HG03457 (cell line): ENCODE results near the gene PTRH2.
"Not testable (repeated sequence)": the region's sequence is repeated elsewhere in the genome, so short reads cannot be mapped to it uniquely, and the experiment has no call there.

Experiments used
- ATAC-seq: cut with Tn5 transposase; IDR thresholded peaks from one replicate; pipeline ENCODE4 v1.9.1; 2021; ENCODE audit warnings: moderate number of reproducible peaks; ENCODE audit not compliant: unreplicated experiment

Gene PTRH2

GRCh38 chr17:59707149-59707970 is at the start of gene PTRH2, which contains the start of gene VMP1:
Gene PTRH2, minus strand, starts transcription at chr17:59707430. Its CDS starts 9,452 bp downstream, at chr17:59697978.
Gene VMP1, plus strand, starts transcription at chr17:59707654. Its CDS starts 23,793 bp downstream, at chr17:59731447.
- ATAC-seq: peak; percentile 90

GRCh38 chr17:59756236-59756818 is 49.1 kb upstream of the PTRH2 start:
- ATAC-seq: no peak

GRCh38 chr17:59755069-59755468 is 47.8 kb upstream of the PTRH2 start:
- ATAC-seq: not testable (repeated sequence)

- no peak for ATAC-seq
These were observed 47.3 kb upstream of the PTRH2 start for GRCh38 chr17:59754552-59754951.

- no peak for ATAC-seq
These were observed 46.6 kb upstream of the PTRH2 start for GRCh38 chr17:59753522-59754467.

- no peak for ATAC-seq
These were observed 45.7 kb upstream of the PTRH2 start for GRCh38 chr17:59752922-59753321.

- ATAC-seq: no peak
These were observed 45.2 kb upstream of the PTRH2 start for GRCh38 chr17:59752446-59752845.

GRCh38 chr17:59751955-59752413 is 44.8 kb upstream of the PTRH2 start:
- ATAC-seq: no peak

GRCh38 chr17:59748591-59748990 is 41.4 kb upstream of the PTRH2 start:
- ATAC-seq: no peak

GRCh38 chr17:59746849-59747445 is 39.7 kb upstream of the PTRH2 start:
- ATAC-seq: no peak

- no peak for ATAC-seq
These were observed 37.8 kb upstream of the PTRH2 start for GRCh38 chr17:59745040-59745439.

GRCh38 chr17:59743842-59744241 is 36.6 kb upstream of the PTRH2 start:
- no peak for ATAC-seq

GRCh38 chr17:59737324-59737723 is 30.1 kb upstream of the PTRH2 start:
- no peak for ATAC-seq

- ATAC-seq: no peak
These were observed 27.0 kb upstream of the PTRH2 start for GRCh38 chr17:59734226-59734625.

GRCh38 chr17:59733697-59734096 is 26.5 kb upstream of the PTRH2 start:
- no peak for ATAC-seq

GRCh38 chr17:59730268-59730834 is 23.1 kb upstream of the PTRH2 start:
- no peak for ATAC-seq

- no peak for ATAC-seq
These were observed 20.7 kb upstream of the PTRH2 start for GRCh38 chr17:59727817-59728533.

GRCh38 chr17:59725691-59726090 is 18.5 kb upstream of the PTRH2 start:
- no peak for ATAC-seq

- no peak for ATAC-seq
These were observed 16.4 kb upstream of the PTRH2 start for GRCh38 chr17:59723607-59724006.

GRCh38 chr17:59723041-59723440 is 15.8 kb upstream of the PTRH2 start:
- ATAC-seq: no peak
